ENCODE results near the gene PCNX2.

Gene PCNX2

DNA sequence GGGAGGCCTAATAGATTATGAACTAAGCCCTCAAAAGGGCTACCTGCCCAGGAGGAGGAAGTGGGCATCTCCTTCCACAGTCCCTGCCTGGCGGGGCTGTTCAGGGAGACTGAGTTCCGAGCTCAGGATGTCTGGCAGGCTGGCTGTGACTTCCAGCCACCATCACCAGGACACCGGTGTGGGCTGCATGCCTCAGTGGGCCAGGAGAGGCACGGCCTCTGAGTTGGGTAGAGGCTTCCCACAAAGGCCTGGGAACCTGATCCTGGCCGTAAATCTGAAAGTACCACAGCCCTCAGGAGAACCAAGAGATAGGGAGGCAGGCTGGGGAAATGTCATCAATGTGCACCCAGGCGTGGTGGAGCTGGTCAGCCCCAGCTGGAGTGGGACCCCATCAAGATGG, 316.0 kb downstream of the PCNX2 start:
- DNase-seq: no peak

- DNase-seq: no peak
These were observed 316.7 kb downstream of the PCNX2 start for GRCh38 chr1:232978815-232979214.

- DNase-seq: no peak
These were observed 317.4 kb downstream of the PCNX2 start for GRCh38 chr1:232978091-232978634.

- DNase-seq: no peak
These were observed 320.6 kb downstream of the PCNX2 start for GRCh38 chr1:232974971-232975370.

- no peak for DNase-seq
These were observed 321.6 kb downstream of the PCNX2 start for GRCh38 chr1:232973652-232974611.

DNA sequence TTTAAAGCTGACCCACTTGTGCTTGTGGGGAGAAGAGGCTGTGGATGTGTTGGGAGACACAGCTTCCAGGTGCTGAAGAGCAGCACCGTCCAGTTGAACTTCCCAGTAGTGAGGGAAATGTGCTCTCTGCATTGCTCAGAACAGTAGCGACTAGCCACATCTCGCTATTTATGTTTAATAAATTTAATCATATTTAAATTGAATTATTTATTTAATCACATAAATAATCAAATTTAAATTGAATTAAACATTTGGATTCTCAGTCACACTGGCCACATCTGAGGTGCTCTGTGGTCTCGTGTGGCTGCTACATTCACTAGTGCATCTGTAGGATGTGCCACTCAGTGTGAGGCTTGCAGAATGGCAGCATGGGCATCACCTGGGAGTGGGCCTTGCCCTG, 325.0 kb downstream of the PCNX2 start:
- DNase-seq: no peak

DNA sequence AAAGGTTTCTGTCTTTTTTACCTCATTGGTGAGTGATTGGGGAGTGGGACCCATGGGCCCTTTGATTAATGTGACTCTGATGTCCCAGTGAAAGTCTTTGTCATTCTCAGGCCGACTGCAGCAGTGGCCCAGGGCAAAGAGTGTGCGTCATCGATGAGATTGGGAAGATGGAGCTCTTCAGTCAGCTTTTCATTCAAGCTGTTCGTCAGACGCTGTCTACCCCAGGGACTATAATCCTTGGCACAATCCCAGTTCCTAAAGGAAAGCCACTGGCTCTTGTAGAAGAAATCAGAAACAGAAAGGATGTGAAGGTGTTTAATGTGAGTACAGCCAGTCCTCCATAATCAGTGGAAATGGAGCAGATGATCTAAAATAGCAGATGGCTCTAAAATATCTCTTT, 325.7 kb downstream of the PCNX2 start:
- no peak for DNase-seq

DNA sequence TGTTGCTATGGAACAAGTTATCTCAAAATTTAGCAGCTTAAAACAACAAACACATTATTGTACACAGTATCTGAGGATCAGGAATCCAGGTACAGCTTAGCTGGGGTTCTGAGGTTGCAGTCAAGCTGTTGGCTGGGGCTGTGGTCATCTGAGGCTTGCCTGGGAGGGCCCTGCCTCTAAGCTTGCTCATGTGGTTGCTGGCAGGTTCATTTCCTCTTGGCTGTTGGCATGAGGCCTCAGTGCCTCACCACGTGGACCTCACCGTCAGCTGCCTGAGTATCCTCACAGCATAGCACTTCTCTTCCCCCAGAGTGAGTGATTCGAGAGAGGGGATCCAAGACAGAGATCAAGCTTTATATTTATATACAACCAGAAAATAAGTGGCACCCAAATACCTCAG, 326.6 kb downstream of the PCNX2 start:
- no peak for DNase-seq

DNA sequence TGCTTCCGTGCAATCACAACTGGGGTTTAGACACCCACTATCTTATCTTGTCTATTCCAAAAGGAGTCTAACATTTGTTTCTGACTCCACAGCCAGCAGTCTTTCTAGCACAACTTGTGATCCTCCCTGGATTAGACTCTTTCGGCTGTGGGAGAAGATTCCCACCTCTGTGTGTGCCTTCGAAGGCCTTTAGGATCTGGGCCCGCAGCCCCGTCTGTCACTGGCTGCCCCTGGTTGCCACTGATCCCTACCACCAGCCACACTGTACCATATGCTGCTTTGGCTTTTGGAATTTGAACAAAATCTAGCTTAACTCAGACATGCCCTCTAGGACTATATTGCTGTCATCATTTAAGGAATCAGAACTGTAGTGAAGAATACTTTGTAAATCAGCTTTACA, 327.1 kb downstream of the PCNX2 start:
- no peak for DNase-seq

GRCh38 chr1:232966663-232967062, 328.9 kb downstream of the PCNX2 start:
- DNase-seq: no peak

DNA sequence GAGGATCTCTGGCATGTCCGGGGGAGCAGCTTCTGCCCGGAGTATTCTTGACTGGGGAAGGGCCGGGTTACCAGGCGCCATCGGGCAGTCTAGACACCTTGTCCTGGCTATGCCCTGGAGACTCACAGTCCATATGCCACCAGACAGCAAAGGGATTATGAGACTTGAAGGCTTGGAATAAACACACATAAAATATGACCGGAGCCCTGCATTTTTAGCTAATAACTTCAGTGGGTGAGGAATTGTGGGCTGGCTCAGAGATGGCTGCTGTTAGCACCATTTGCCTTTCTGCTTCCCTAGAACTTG, 329.7 kb downstream of the PCNX2 start:
- DNase-seq: no peak

- no peak for DNase-seq
These were observed 330.2 kb downstream of the PCNX2 start for GRCh38 chr1:232965124-232965911.

- no peak for DNase-seq
These were observed 330.9 kb downstream of the PCNX2 start for GRCh38 chr1:232964601-232965000.

DNA sequence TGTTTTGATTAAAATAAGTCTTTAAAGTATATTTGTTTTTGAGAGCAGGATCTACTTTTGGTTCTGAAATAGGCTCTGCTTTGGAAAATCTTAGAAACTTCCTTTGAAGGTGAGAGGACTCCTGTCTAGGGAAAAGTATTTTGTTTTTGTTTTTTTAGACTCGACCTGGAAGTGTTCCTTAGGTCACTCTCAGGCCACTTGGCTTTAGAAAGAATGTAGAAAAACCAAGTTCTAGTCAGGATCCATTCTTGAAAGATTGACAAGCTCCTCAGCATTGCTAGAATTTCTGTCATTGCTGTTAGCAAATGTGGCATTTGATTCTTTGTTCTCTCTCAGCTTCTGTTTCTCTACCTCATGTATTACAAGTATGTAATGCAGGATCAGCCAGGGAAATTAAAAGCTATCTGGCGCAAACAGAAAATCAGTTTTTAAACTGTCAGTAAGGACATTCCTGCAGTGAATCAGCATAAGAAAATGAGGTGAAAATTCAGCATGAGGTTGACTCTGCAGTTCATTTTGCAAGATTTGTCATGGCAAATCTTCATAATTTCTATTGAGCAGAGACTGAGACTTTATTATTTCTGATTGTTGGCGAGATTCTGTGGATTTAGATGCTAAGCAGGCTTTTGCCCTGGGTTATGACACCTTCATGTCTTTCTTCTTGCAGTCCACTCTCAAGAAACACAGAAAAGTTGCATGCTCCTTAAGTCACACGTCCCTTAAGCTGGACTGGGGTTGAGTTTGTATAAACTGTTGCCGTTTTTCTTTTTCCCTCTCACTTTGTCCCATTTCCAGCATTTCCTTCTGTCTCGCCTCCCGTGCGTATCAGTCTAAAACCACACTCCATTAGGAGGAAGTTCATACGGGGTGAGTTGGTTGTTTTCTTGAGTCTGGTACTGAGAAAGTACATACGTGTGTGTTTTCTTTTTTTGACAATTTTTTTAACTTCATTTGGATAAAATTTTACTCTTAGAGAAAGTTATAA, 332.5 kb downstream of the PCNX2 start:
- no peak for DNase-seq

GRCh38 chr1:232958067-232958466, 337.5 kb downstream of the PCNX2 start:
- no peak for DNase-seq

- DNase-seq: no peak
These were observed 339.4 kb downstream of the PCNX2 start for GRCh38 chr1:232956081-232956480.

DNA sequence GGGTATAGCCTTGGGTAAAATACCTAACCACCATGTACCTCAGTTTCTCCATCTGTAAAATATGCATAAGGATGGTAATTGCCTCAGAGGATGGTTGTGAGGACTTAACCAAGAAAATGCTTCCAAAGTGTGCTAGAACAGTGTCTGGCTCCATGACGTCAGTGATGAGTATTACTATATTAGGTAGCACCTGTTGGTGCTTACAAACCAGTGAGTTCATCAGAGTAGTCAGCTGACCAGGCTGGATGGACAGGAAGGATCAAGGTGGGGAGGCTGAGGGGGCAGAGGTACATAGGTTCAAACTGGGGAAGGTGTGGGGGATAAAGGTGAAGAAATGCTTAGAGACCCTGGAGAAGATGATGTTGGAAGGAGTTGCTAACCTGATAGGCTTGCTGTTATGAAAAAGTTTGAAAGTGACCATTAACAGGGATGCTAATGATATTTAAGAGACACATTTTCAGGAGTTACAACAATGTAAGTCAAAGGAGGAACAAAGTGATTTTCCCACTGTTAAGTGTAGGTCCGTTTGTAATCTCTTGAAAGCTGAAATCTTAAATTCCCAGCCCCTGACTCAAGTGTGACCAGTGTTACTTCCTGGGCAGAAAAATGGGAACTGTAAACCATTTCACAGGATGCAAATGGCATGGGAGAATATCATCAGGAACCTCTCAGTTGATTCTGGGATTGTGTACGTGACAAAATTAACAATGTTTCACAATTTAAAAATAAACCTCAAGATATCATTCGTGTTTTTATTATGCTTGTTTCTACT, 340.7 kb downstream of the PCNX2 start:
- DNase-seq: no peak

- peak; percentile 84 for DNase-seq
These were observed 342.7 kb downstream of the PCNX2 start for GRCh38 chr1:232952514-232953499.

DNA sequence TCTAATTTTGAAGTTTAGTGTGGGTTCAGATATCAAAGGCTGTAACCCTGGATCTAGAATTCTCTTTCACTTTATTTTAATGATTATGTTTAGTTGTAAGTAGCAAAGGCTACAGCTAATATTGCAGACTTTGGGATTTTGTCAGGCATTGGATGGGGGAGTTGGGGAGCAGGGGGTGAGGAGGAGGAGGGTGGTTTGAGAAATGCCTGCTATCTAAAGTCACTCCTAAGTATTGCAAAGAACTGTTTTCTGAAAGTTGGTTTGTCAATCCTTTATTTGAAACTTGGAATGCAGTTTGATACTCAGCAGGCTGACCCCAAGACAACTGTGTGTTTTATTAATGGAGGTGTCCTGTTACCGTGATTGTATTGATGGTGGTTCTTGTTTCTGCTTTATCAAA, 343.9 kb downstream of the PCNX2 start:
- no peak for DNase-seq

DNA sequence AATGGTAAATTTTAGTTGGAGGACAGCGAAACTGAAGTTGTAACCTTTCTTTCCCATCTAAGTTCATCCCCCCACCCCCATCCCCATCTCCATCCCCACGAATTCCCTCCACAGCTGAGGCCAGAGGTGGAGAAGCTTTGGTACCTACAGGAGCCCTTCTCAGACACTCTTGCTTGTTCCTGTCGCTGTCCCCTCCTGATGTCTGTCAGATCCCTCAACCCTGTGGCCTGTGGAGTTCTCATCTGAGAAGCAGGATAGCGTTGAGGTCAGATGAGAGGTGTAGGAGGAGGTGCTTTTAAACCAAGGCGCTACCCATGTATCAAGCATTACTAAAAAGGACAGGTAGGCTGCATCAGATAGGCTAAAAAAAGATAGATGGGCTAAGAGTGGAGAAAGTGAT, 344.3 kb downstream of the PCNX2 start:
- peak; percentile 42 for DNase-seq

All from NCI-H69 (cell line).